Colonic mucosa (tissue), 4 donors: ENCODE data around the gene TANC1. TPM values are rescaled to one million over a fixed set of nuclear protein-coding genes. Genes with fewer than 3 reads are reported as not detected.

Experiments used
- DNase-seq: peaks from one replicate; pipeline ENCODE4 v3.0.0-alpha.2; 2020
- H3K27ac ChIP-seq: fragments of 200-600 bp; one replicate; pipeline ENCODE4 v1.8.0; 2021
- H3K27me3 ChIP-seq: fragments of 200-600 bp; one replicate; pipeline ENCODE4 v1.8.0; 2021
- H3K36me3 ChIP-seq: fragments of 200-600 bp; one replicate; pipeline ENCODE4 v1.8.0; 2021
- H3K4me1 ChIP-seq: fragments of 200-600 bp; one replicate; pipeline ENCODE4 v1.8.0; 2021; ENCODE audit warnings: mild to moderate bottlenecking
- H3K4me3 ChIP-seq: fragments of 200-600 bp; one replicate; pipeline ENCODE4 v1.8.0; 2021
- H3K9ac ChIP-seq, 2 donors: one replicate each; pipeline ENCODE4 v1.7.0; 2013; ENCODE audit warnings: control low read depth in 2 of 2, low read depth in 2 of 2, low read length in 2 of 2
- H3K9me3 ChIP-seq: fragments of 200-600 bp; one replicate; pipeline ENCODE4 v1.8.0; 2021
- intact Hi-C: fragments of 100-400 bp; cut with DNase I; formaldehyde crosslinking; loops from one replicate; pipeline ENCODE4 v1.14.1; 2022
- total RNA-seq, 2 donors: library from RNA; stranded (reverse); fragmentation: NEBNext Ultra II Directional in 1 of 2; extraction: Animal tissue kit (Norgen Biotek cat#: 25700) in 1 of 2; gene quantifications; one replicate each; pipeline ENCODE4 v1.2.1, GENCODE V29; 2021
- TF ChIP-seq, protein P1 (sequence below): fragments of 200-600 bp; IDR thresholded peaks from one replicate; pipeline ENCODE4 v1.8.0; 2022; ENCODE audit warnings: antibody characterized with exemption, mild to moderate bottlenecking
- donor health status: healthy.
- donor health status: DM: no; HTN: no; CAD: no.
- donor health status: DM: no; HTN: no; CAD: no.

Gene TANC1
- total RNA-seq, 2 donors from 2014 or later: 28.3 to 32.7 TPM

DNA sequence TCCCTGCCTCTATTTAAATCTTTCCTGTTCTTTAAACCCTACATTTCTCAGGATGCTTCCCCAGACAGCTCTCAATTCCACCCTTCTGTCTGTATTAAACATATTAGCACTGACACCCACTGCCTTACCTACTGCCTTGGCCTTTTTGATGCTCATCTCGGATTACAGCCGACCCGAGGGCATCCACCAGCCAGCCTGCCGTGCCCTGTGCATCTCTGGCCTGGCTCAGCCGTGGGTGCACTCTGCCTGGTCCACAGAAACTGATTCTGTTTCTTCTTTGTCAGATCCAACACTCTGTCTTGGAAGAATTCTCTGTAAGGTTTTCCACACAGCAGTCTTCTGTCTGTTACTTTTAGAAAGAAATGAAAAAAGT, 27.2 kb downstream of the TANC1 start:
- TF ChIP-seq, protein P1, sequence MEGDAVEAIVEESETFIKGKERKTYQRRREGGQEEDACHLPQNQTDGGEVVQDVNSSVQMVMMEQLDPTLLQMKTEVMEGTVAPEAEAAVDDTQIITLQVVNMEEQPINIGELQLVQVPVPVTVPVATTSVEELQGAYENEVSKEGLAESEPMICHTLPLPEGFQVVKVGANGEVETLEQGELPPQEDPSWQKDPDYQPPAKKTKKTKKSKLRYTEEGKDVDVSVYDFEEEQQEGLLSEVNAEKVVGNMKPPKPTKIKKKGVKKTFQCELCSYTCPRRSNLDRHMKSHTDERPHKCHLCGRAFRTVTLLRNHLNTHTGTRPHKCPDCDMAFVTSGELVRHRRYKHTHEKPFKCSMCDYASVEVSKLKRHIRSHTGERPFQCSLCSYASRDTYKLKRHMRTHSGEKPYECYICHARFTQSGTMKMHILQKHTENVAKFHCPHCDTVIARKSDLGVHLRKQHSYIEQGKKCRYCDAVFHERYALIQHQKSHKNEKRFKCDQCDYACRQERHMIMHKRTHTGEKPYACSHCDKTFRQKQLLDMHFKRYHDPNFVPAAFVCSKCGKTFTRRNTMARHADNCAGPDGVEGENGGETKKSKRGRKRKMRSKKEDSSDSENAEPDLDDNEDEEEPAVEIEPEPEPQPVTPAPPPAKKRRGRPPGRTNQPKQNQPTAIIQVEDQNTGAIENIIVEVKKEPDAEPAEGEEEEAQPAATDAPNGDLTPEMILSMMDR: no peak
- no peak overlapping the region for H3K27ac ChIP-seq
- no peak overlapping the region for H3K9ac ChIP-seq
- H3K9me3 ChIP-seq: no peaks in the 10 kb centered on the region
- H3K4me1 ChIP-seq: no peaks in the 10 kb centered on the region
- DNase-seq: no peak
- H3K4me3 ChIP-seq: no peak overlapping the region
- no peaks in the 10 kb centered on the region for H3K27me3 ChIP-seq
- no peaks in the 10 kb centered on the region for H3K36me3 ChIP-seq
- intact Hi-C loops: no loop called here

DNA sequence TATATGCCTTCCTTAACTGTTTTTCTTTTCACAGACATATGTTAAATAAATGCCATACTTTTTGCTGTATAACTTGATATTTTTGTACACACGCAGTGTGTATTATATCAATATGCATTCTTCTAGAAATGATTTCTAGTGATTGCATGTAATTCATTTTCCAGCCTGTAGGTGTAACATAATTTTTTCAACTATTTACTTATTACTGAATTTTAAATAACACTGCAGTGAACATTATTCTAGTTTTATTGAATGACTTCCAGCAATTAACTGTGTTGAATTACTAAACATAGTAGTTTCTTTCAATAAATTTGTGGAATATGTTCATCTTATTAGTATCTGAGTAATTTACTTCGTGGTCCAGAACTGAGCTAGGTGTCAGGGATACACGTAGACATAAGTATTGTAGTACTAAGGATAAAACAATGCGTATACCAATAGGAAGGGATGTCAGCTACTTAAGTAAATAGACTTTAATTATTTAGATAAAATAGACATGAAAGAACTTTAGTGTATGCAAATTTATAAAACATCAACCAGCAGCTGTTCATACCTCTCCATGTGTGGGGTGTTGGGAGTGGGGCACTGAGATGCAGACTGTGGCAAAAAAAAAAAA, 28.0 kb downstream of the TANC1 start:
- no peaks in the 10 kb centered on the region for H3K4me1 ChIP-seq
- TF ChIP-seq, protein P1: peak; percentile 33
- intact Hi-C loops: no loop called here
- H3K4me3 ChIP-seq: no peak overlapping the region
- H3K27ac ChIP-seq: no peak overlapping the region
- no peaks in the 10 kb centered on the region for H3K9me3 ChIP-seq
- H3K9ac ChIP-seq: no peak overlapping the region
- no peak for DNase-seq
- H3K27me3 ChIP-seq: no peaks in the 10 kb centered on the region
- H3K36me3 ChIP-seq: no peaks in the 10 kb centered on the region

DNA sequence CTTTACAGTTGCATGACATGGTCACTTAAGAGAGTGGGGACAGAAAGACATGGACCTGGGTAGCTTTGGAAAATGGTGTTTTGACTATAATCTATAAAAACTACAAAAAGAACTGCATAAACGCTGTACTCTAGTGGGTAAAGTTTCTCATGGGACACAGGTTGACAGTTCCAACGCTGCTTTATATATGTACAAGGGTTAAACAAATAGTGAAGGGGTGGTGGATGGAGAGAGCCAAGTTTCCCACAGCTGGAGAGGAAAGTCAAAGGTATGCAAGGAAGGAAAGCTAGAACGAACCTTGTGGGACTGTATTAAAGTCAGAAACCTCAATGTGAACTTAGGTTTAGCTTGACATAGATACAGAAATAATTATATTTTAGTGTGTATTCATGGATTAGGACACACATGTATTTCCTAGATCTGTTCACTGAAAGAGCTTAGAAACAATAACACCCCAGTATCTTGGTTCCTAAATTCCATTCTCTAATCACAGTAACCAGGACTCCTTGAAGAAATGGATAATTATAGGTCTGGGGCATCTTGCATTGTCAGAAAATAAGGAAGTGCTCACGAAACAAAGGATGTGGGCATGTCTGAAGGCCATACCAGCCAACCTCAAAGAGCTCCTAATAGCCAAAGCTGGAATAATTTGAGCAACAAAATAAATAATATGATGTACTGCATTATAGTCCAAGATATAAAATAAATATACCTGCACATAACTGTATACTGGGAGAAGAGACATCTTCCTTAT, 28.8 kb downstream of the TANC1 start:
- Histone ChIP-seq H3K36me3 (no peaks in the 10 kb centered on the region), H3K9me3 (no peaks in the 10 kb centered on the region), H3K27me3 (no peaks in the 10 kb centered on the region), H3K4me3 (no peak overlapping the region), H3K27ac (no peak overlapping the region), H3K4me1 (no peaks in the 10 kb centered on the region), H3K9ac (no peak overlapping the region)
- intact Hi-C loops: no loop called here
- no peak for DNase-seq
- TF ChIP-seq, protein P1: no peak

DNA sequence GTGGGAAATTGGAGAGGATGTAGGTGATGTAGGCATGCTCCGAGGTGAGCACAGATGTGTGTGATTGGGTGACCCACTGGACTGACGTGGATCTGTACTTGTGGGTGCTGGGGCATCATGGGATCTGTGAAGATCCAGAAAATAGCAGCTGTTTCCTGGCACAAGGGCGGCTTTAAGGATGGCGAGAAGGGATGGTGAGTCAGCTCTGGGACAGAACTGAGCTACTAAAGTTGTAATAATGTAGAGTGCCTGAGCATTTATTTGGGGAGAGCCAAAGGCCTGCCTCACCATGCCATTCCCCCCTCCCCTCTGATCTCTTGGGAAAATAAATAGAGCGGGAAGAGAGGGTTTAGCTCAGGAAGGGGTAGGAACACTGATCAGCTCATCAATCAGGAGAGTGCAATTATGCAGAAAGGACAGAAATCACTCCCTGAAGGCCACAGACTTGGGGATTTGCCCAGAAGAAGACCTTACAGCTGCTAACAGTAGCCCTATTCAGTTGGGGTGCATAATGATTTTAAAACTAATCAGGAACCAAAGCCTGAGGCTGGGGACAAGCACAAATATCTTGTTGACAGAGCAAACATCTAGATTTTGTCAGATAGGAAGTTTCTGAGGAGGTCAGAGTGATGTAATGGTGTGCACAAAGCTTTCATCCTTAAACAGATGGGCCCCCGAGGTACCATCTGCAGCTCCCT, 30.3 kb downstream of the TANC1 start:
- DNase-seq: no peak
- no peaks in the 10 kb centered on the region for H3K9me3 ChIP-seq
- no peak overlapping the region for H3K4me3 ChIP-seq
- H3K27ac ChIP-seq: no peak overlapping the region
- TF ChIP-seq, protein P1: no peak
- H3K9ac ChIP-seq: no peak overlapping the region
- H3K27me3 ChIP-seq: no peaks in the 10 kb centered on the region
- no peaks in the 10 kb centered on the region for H3K36me3 ChIP-seq
- no peaks in the 10 kb centered on the region for H3K4me1 ChIP-seq
- intact Hi-C loops: no loop called here

DNA sequence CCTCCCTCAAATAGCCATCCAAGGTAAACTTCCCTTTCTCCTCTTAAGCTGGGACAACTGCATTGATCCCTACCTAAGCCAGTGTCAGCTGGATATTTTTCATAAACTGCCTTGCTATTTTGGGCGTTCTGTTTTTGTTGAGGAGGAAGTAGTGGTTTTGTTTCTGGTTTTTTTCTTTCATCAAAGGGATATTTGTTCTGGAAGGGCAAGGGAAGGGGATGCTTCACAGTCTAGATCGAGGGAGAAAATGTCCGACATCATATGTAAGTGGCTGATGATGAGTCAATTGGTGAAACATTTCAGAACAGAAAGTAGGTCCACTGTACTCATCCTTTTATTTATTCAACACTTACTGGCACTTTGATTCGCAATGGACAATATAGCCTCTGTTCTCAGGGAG, 31.0 kb downstream of the TANC1 start:
- H3K27ac ChIP-seq: no peak overlapping the region
- H3K4me3 ChIP-seq: no peak overlapping the region
- no peak for DNase-seq
- no peaks in the 10 kb centered on the region for H3K27me3 ChIP-seq
- no peaks in the 10 kb centered on the region for H3K9me3 ChIP-seq
- intact Hi-C loops: no loop called here
- TF ChIP-seq, protein P1: no peak
- H3K4me1 ChIP-seq: no peaks in the 10 kb centered on the region
- no peak overlapping the region for H3K9ac ChIP-seq
- H3K36me3 ChIP-seq: no peaks in the 10 kb centered on the region
